H1 (cell line): ENCODE measurements around the gene PXDN. TPM values are rescaled to one million over a fixed set of nuclear protein-coding genes. Genes with fewer than 3 reads are reported as not detected.

ENCODE experiments used
- CTCF ChIA-PET: fragments of 300-600 bp; sonication (Branson Sonifier 250); formaldehyde crosslinking; loops from one replicate; lab custom pipeline; 2021; ENCODE audit not compliant: partially characterized antibody; lab: Charles Lee
- POLR2A ChIA-PET: fragments of 300-600 bp; sonication (Branson Sonifier 250); formaldehyde crosslinking; loops from one replicate; lab custom pipeline; 2021; ENCODE audit warnings: inconsistent platforms; ENCODE audit not compliant: partially characterized antibody; lab: Charles Lee
- DNase-seq, 2 experiments: peaks; one replicate each; pipeline versions ENCODE4 v3.0.0 to v3.0.0-alpha.2; 2010 to 2022; ENCODE audit warnings: low spot score in 2 of 2, low read depth in 1 of 2, mixed read lengths in 1 of 2
- FAIRE-seq: peaks from 2 replicates; lab custom pipeline; 2011; peaks lifted over from hg19 to GRCh38; lab: Jason Lieb, UNC
- H2AFZ ChIP-seq: 2 replicates; pipeline ENCODE4 v1.8.1; 2012; ENCODE audit warnings: low read length, inconsistent platforms
- H2AK5ac ChIP-seq: 2 replicates; pipeline ENCODE4 v1.6.1; 2013; ENCODE audit warnings: low read depth, low read length
- H2BK120ac ChIP-seq: replicated peaks from 2 replicates; pipeline ENCODE3; 2013; ENCODE audit warnings: low read depth, low read length, inconsistent platforms
- H2BK12ac ChIP-seq: 2 replicates; pipeline ENCODE4 v1.6.1; 2013; ENCODE audit warnings: low read depth, low read length
- H2BK15ac ChIP-seq: 2 replicates; pipeline ENCODE4 v1.6.1; 2013; ENCODE audit warnings: low read length
- H2BK20ac ChIP-seq: 2 replicates; pipeline ENCODE4 v1.6.1; 2013; ENCODE audit warnings: low read length
- H2BK5ac ChIP-seq: 2 replicates; pipeline ENCODE4 v1.6.1; 2013; ENCODE audit warnings: low read depth, low read length
- H3K14ac ChIP-seq: 2 replicates; pipeline ENCODE4 v1.6.1; 2013; ENCODE audit warnings: inconsistent platforms; ENCODE audit not compliant: insufficient read length
- H3K18ac ChIP-seq: 2 replicates; pipeline ENCODE4 v1.6.1; 2013; ENCODE audit warnings: low read length; ENCODE audit errors: extremely low read depth
- H3K23ac ChIP-seq: 2 replicates; pipeline ENCODE4 v1.6.1; 2013; ENCODE audit warnings: inconsistent platforms; ENCODE audit not compliant: insufficient read length
- H3K23me2 ChIP-seq: 2 replicates; pipeline ENCODE4 v1.6.1; 2013; ENCODE audit warnings: low read depth, low read length
- H3K27ac ChIP-seq: 2 replicates; pipeline ENCODE4 v1.6.1; 2011; ENCODE audit warnings: low read depth, low read length, inconsistent platforms
- H3K27me3 ChIP-seq, 4 experiments: replicated peaks in 1 of 4; 1 replicate in 1 of 4; 2 replicates in 3 of 4; pipeline versions ENCODE4 v1.6.1 to v1.8.1; 2011 to 2013; ENCODE audit warnings: low read length in 3 of 4, mild to moderate bottlenecking in 3 of 4, inconsistent platforms in 2 of 4, mixed read lengths in 2 of 4, moderate library complexity in 1 of 4; ENCODE audit not compliant: control insufficient read depth in 3 of 4, insufficient read depth in 3 of 4; ENCODE audit errors: extremely low read depth in 1 of 4
- H3K36me3 ChIP-seq, 4 experiments: 2 replicates each; pipeline versions ENCODE4 v1.6.1 to v1.8.1; 2011 to 2013; ENCODE audit warnings: mild to moderate bottlenecking in 4 of 4, low read length in 3 of 4, moderate library complexity in 2 of 4, control low read depth in 1 of 4, inconsistent platforms in 1 of 4; ENCODE audit not compliant: insufficient read depth in 4 of 4, control insufficient read depth in 2 of 4
- H3K4ac ChIP-seq: replicated peaks from 2 replicates; pipeline ENCODE3; 2013; ENCODE audit warnings: low read length, low read depth, mixed read lengths, inconsistent platforms; ENCODE audit not compliant: insufficient read length
- H3K4me1 ChIP-seq, 4 experiments: replicated peaks in 1 of 4; 1 replicate in 1 of 4; 2 replicates in 3 of 4; pipeline versions ENCODE4 v1.6.1 to v1.8.1; 2011 to 2013; ENCODE audit warnings: low read length in 3 of 4, inconsistent platforms in 2 of 4, mixed read lengths in 1 of 4; ENCODE audit not compliant: insufficient read depth in 4 of 4, control insufficient read depth in 3 of 4
- H3K4me2 ChIP-seq, 2 experiments: 2 replicates each; pipeline versions ENCODE4 v1.6.1 to v1.8.1; 2011 to 2013; ENCODE audit warnings: low read depth in 2 of 2, low read length in 2 of 2, control low read depth in 1 of 2, inconsistent platforms in 1 of 2, mild to moderate bottlenecking in 1 of 2; ENCODE audit not compliant: insufficient read depth in 1 of 2
- H3K4me3 ChIP-seq, 4 experiments: fragments of 200-600, 300-600 bp in 1 of 4; sonication (generic), shearing (Covaris generic), sonication (Bioruptor Twin) in 1 of 4; 2 replicates each; pipeline versions ENCODE4 v1.5.1 to v1.8.1; 2011 to 2016; ENCODE audit warnings: low read length in 4 of 4, low read depth in 3 of 4, control low read depth in 2 of 4, inconsistent platforms in 2 of 4, mild to moderate bottlenecking in 2 of 4, mixed read lengths in 1 of 4, moderate library complexity in 1 of 4; ENCODE audit not compliant: insufficient read depth in 2 of 4; ENCODE audit errors: extremely low read depth in 1 of 4
- H3K56ac ChIP-seq: replicated peaks from 2 replicates; pipeline ENCODE3; 2013; ENCODE audit warnings: low read depth, mild to moderate bottlenecking, mixed read lengths, low read length, inconsistent platforms; ENCODE audit not compliant: insufficient read length
- H3K79me1 ChIP-seq: 2 replicates; pipeline ENCODE4 v1.6.1; 2013; ENCODE audit warnings: low read depth, low read length, control low read depth
- H3K79me2 ChIP-seq, 2 experiments: 2 replicates each; pipeline versions ENCODE4 v1.6.1 to v1.8.1; 2012 to 2013; ENCODE audit warnings: low read length in 2 of 2, mild to moderate bottlenecking in 2 of 2, inconsistent platforms in 1 of 2; ENCODE audit not compliant: insufficient read depth in 2 of 2, control insufficient read depth in 1 of 2
- H3K9ac ChIP-seq, 4 experiments: replicated peaks in 1 of 4; 1 replicate in 1 of 4; 2 replicates in 3 of 4; pipeline versions ENCODE4 v1.6.1 to v1.8.1; 2011 to 2013; ENCODE audit warnings: low read depth in 3 of 4, low read length in 3 of 4, control low read depth in 2 of 4, mild to moderate bottlenecking in 2 of 4, moderate library complexity in 2 of 4, inconsistent platforms in 1 of 4; ENCODE audit errors: extremely low read depth in 1 of 4
- H3K9me3 ChIP-seq, 2 experiments: 2 replicates each; pipeline versions ENCODE4 v1.6.1 to v1.8.1; 2012 to 2013; ENCODE audit warnings: mild to moderate bottlenecking in 2 of 2, moderate library complexity in 2 of 2, control low read depth in 1 of 2, inconsistent platforms in 1 of 2, low read depth in 1 of 2, low read length in 1 of 2, mixed read lengths in 1 of 2; ENCODE audit not compliant: insufficient read depth in 2 of 2
- H4K20me1 ChIP-seq, 2 experiments: replicated peaks in 1 of 2; 2 replicates each; pipeline versions ENCODE3 to v1.8.1; 2011 to 2013; ENCODE audit warnings: inconsistent platforms in 2 of 2, low read length in 2 of 2, mild to moderate bottlenecking in 1 of 2; ENCODE audit not compliant: insufficient read depth in 2 of 2, control insufficient read depth in 1 of 2
- H4K5ac ChIP-seq: 2 replicates; pipeline ENCODE4 v1.6.1; 2013; ENCODE audit warnings: low read length, low read depth, mixed read lengths, inconsistent platforms; ENCODE audit not compliant: insufficient read length
- H4K8ac ChIP-seq: 2 replicates; pipeline ENCODE4 v1.8.0; 2013; ENCODE audit warnings: mild to moderate bottlenecking, moderate library complexity, low read length, inconsistent platforms; ENCODE audit not compliant: insufficient read depth; ENCODE audit errors: extremely low read depth
- H4K91ac ChIP-seq: replicated peaks from 2 replicates; pipeline ENCODE3; 2013; ENCODE audit warnings: low read length, mixed read lengths, inconsistent platforms; ENCODE audit not compliant: insufficient read length
- BCL11A ChIP-seq, 2 experiments: IDR thresholded peaks; one replicate each; pipeline ENCODE4 v1.6.1; 2011; ENCODE audit warnings: low read depth in 2 of 2, low read length in 2 of 2, mild to moderate bottlenecking in 2 of 2
- BRCA1 ChIP-seq: IDR thresholded peaks from 2 replicates; pipeline ENCODE4 v1.6.1; 2012; ENCODE audit warnings: low read depth, low read length, improper control_type of control experiment
- CEBPB ChIP-seq: IDR thresholded peaks from 2 replicates; pipeline ENCODE4 v1.6.1; 2012; ENCODE audit warnings: low read depth, low read length
- JUN ChIP-seq: IDR thresholded peaks from 2 replicates; pipeline ENCODE4 v1.6.1; 2011; ENCODE audit warnings: low read depth, mild to moderate bottlenecking, improper control_type of control experiment, low read length
- MAFK ChIP-seq: IDR thresholded peaks from 2 replicates; pipeline ENCODE4 v1.6.1; 2012; ENCODE audit warnings: low read depth, mild to moderate bottlenecking, improper control_type of control experiment, low read length
- PHF8 ChIP-seq: fragments of 200-600 bp; sonication (generic); conservative IDR thresholded peaks from 2 replicates; pipeline ENCODE4 v1.7.1; 2012; ENCODE audit warnings: low read depth, mild to moderate bottlenecking, inconsistent platforms, low read length, moderate library complexity
- POLR2AphosphoS5 ChIP-seq: IDR thresholded peaks from 2 replicates; pipeline ENCODE4 v1.6.1; 2011; ENCODE audit warnings: low read depth, low read length
- RAD21 ChIP-seq, 2 experiments: IDR thresholded peaks in 1 of 2; conservative IDR thresholded peaks in 1 of 2; 2 replicates each; pipeline ENCODE4 v1.6.1; 2011; ENCODE audit warnings: low read depth in 2 of 2, low read length in 2 of 2, improper control_type of control experiment in 1 of 2, inconsistent platforms in 1 of 2, mild to moderate bottlenecking in 1 of 2, moderate library complexity in 1 of 2
- RNF2 ChIP-seq: fragments of 200-900, 300-1000 bp; sonication (generic); IDR thresholded peaks from 2 replicates; pipeline ENCODE4 v1.7.1; 2016; ENCODE audit warnings: borderline replicate concordance, low read depth, mild to moderate bottlenecking, antibody characterized with exemption, low read length; ENCODE audit not compliant: poor library complexity, severe bottlenecking; ENCODE audit errors: missing control alignments
- RXRA ChIP-seq: IDR thresholded peaks from 2 replicates; pipeline ENCODE4 v1.6.1; 2011; ENCODE audit warnings: low read depth, mild to moderate bottlenecking, low read length, moderate library complexity; ENCODE audit not compliant: insufficient read depth
- SP1 ChIP-seq: IDR thresholded peaks from 2 replicates; pipeline ENCODE4 v1.6.1; 2011; ENCODE audit warnings: low read depth, low read length
- SRF ChIP-seq: IDR thresholded peaks from 2 replicates; pipeline ENCODE4 v1.6.1; 2011; ENCODE audit warnings: mild to moderate bottlenecking, low read depth, low read length, moderate library complexity
- TCF12 ChIP-seq: IDR thresholded peaks from 2 replicates; pipeline ENCODE4 v1.6.1; 2011; ENCODE audit warnings: low read depth, mild to moderate bottlenecking, low read length
- WGBS, 2 experiments: shearing (Covaris generic) in 1 of 2; methylation state at CpG; one replicate each; pipeline versions ENCODE4 v1.1.6 to v1.1.7; 2013 to 2015; ENCODE audit warnings: low lambda C conversion rate in 2 of 2, mixed read lengths in 2 of 2, inconsistent platforms in 1 of 2, low coverage in 1 of 2, missing lambda C conversion rate in 1 of 2; ENCODE audit not compliant: insufficient replicate concordance in 2 of 2, insufficient coverage in 1 of 2, insufficient read length in 1 of 2; ENCODE audit errors: extremely low coverage in 1 of 2, missing lambda C conversion rate in 1 of 2; 5-methylcytosine and 5-hydroxymethylcytosine counted together
- polyA plus RNA-seq, 7 experiments: library from polyadenylated mRNA; depleted of rRNA in 3 of 7; stranded (reverse) in 5 of 7; unstranded in 2 of 7; fragments of >200 nt in 5 of 7; fragments of 200-250 nt in 2 of 7; gene quantifications; 1 replicate in 5 of 7; 2 replicates in 1 of 7; 4 replicates in 1 of 7; pipeline versions ENCODE4 v1.2.1 to v1.2.3, GENCODE V29; 2011 to 2013; ENCODE audit warnings: missing spikeins in 2 of 7, mixed read lengths in 2 of 7
- total RNA-seq: library from RNA; stranded (reverse); fragmentation: NEBNext Ultra II Directional; extraction: Animal tissue kit (Norgen Biotek cat#: 25700); gene quantifications from 2 replicates; pipeline ENCODE4 v1.2.1, GENCODE V29; 2021

Gene PXDN
- total and polyA plus RNA-seq, 2 of the 8 experiments (the other 6 are each of a cell fraction or from before 2014, with no cell fraction given): 104 to 141 TPM

DNA sequence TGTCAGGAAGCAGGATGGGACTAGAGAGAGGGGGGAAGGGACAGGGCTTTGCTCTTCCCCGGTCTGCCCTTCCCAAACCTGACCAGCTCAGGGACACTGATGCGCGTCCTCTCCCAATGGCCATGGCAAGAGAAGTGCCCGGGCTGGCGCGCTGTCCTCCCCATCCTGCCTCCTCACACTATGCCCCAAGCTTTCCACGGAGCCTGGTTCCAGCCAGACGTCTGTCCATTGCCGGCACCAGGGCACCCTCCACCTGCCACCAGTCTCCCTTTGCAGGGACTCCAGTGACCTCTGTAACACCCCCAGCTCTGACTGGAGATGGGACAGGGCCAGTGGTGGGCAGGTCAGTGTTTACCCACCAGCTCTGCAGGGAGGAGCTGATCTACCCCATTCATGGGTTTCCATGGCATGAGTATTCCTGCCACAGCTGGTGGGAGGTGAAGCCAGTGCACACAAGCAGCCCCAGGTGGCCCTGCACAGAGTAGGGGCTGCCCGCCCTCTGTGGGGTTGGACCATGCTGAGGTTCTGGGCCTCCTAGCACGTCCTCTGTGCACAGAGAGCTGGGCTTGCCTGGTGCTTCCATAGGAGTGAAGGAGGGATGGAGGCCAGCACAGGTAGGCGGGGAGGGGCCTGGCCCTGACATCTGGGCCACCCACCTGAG lies 109.5 kb downstream of the PXDN start:
- Histone ChIP-seq H3K79me2 (no peaks in the 10 kb centered on the region), H3K23ac (no peak overlapping the region), H3K4me1 (no peaks in the 10 kb centered on the region), H3K4ac (no peak overlapping the region), H3K36me3 (peaks cover 6 to 45% (median 29%) of the 10 kb centered on the region in 4 experiments), H3K14ac (no peak overlapping the region), H2BK5ac (no peak overlapping the region), H3K9ac (no peak overlapping the region), H2BK20ac (no peak overlapping the region), H2BK120ac (no peak overlapping the region), H4K8ac (no peak overlapping the region; the same call in 1 of the 2 replicates), H3K4me2 (no peak overlapping the region), H3K27me3 (no peaks in the 10 kb centered on the region), H3K27ac (no peak overlapping the region), H4K20me1 (peaks cover 0 to 4% of the 10 kb centered on the region in 2 experiments), H4K91ac (no peak overlapping the region), H3K4me3 (no peak overlapping the region), H3K18ac (no peak overlapping the region), H2BK15ac (no peak overlapping the region), H3K79me1 (no peaks in the 10 kb centered on the region; the same call in 1 of the 2 replicates), H3K9me3 (no peaks in the 10 kb centered on the region), H2BK12ac (no peak overlapping the region), H3K23me2 (no peaks in the 10 kb centered on the region), H2AFZ (no peak overlapping the region), H2AK5ac (no peak overlapping the region), H3K56ac (no peak overlapping the region), H4K5ac (no peak overlapping the region)
- POLR2A ChIA-PET: interaction anchor here (0.9 to 2.6 kb wide), 2 partner anchors 10 to 18 kb away, joined by 4 to 11 read pairs; no protein-coding TSS in a partner anchor
- FAIRE-seq (no peak), DNase-seq (no peak)
- CTCF ChIA-PET: interaction anchor here (0.9 to 2.3 kb wide), 5 partner anchors 12 to 111 kb away, joined by 3 to 10 read pairs (median 4); no protein-coding TSS in a partner anchor
- WGBS, 2 experiments: 90% methylated on average over 11 of the region's 12 CpGs; no CpG with 5 or more reads in 1 of the 2 experiments
- TF ChIP-seq RNF2: no peak
- no peak for TF ChIP-seq MAFK
- TF ChIP-seq JUN: no peak
- no peak for TF ChIP-seq SRF
- TF ChIP-seq SP1: no peak
- TF ChIP-seq RAD21 (IDR thresholded peaks at IDR 0.05 in 1 of 2, conservative IDR thresholded peaks at IDR 0.05 in 1 of 2; ENCODE audit: low read depth in 2 of 2, low read length in 2 of 2): no peak
- no peak for TF ChIP-seq POLR2AphosphoS5
- TF ChIP-seq RXRA: no peak
- TF ChIP-seq TCF12: no peak
- no peak for TF ChIP-seq BCL11A (IDR thresholded peaks at IDR 0.05; ENCODE audit: low read depth in 2 of 2, low read length in 2 of 2)
- TF ChIP-seq BRCA1: no peak
- no peak for TF ChIP-seq PHF8
- no peak for TF ChIP-seq CEBPB
